ENCODE data around the gene GNG8.

DNA sequence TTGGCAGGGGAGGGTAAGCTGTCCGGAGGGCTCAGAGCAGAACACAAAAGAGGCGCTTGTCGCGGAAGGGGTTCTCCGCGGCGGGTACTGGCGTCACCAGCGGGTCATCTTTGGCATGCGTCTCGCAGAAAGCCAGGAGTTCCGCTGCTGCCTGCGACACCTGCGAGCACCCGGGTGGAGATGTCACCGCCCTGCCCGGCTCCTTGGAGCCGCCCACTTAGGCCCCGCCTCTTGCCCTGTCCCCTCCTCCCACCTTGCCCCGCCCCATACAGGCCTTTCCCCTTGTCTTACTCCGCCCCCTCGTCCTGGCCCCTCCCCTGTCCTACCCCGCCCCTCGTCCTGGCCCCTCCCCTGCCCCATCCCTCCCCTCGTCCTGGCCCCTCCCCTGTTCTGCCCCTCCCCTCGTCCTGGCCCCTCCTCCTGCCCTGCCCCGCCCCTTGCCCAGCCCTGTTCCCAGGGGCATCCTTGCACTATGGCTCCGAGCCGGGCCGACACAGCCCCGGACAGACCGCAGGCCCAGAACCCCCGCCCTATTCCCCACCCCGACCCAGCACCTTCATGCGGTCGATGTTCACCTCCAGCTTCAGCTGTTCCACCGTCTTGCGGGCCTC, 1.9 kb downstream of the GNG8 start:
- TF ChIP-seq POLR2A (IDR thresholded peaks at IDR 0.05) (no peak), POLR2AphosphoS5 (IDR thresholded peaks at IDR 0.05) (peak; percentile 36 to 53 (median 42))
- TF ChIP-seq, protein P1, sequence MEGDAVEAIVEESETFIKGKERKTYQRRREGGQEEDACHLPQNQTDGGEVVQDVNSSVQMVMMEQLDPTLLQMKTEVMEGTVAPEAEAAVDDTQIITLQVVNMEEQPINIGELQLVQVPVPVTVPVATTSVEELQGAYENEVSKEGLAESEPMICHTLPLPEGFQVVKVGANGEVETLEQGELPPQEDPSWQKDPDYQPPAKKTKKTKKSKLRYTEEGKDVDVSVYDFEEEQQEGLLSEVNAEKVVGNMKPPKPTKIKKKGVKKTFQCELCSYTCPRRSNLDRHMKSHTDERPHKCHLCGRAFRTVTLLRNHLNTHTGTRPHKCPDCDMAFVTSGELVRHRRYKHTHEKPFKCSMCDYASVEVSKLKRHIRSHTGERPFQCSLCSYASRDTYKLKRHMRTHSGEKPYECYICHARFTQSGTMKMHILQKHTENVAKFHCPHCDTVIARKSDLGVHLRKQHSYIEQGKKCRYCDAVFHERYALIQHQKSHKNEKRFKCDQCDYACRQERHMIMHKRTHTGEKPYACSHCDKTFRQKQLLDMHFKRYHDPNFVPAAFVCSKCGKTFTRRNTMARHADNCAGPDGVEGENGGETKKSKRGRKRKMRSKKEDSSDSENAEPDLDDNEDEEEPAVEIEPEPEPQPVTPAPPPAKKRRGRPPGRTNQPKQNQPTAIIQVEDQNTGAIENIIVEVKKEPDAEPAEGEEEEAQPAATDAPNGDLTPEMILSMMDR (IDR thresholded peaks at IDR 0.05 in 8 of 11, conservative IDR thresholded peaks at IDR 0.05 in 3 of 11), result no peak

Data from spleen (tissue), 7 donors.